Gastroesophageal sphincter (tissue), 4 donors: ENCODE data around the gene SPEF2. TPM values are rescaled to one million over a fixed set of nuclear protein-coding genes. Genes with fewer than 3 reads are reported as not detected.

ENCODE experiments used
- ATAC-seq: fragments of 150-250 bp; one replicate; pipeline ENCODE4 v1.9.1; 2016; ENCODE audit warnings: mild to moderate bottlenecking, moderate library complexity
- H3K27ac ChIP-seq, 4 donors: fragments of 200-600 bp; sonication (generic) in 3 of 4; 1 replicate in 3 of 4; 2 replicates in 1 of 4; pipeline ENCODE4 v1.5.1; 2016 to 2019
- H3K27me3 ChIP-seq: fragments of 200-600 bp; sonication (generic); one replicate; pipeline ENCODE4 v1.5.1; 2019
- H3K36me3 ChIP-seq, 2 donors: fragments of 200-600 bp; sonication (generic); one replicate each; pipeline ENCODE4 v1.5.1; 2019; ENCODE audit warnings: control low read depth in 1 of 2
- H3K4me1 ChIP-seq, 3 donors: fragments of 200-600 bp; sonication (generic); 1 replicate in 2 of 3; 2 replicates in 1 of 3; pipeline ENCODE4 v1.5.1; 2016 to 2019; ENCODE audit warnings: control low read depth in 2 of 3
- H3K4me3 ChIP-seq, 2 donors: fragments of 200-600 bp; sonication (generic); one replicate each; pipeline ENCODE4 v1.5.1; 2019; ENCODE audit warnings: mild to moderate bottlenecking in 1 of 2, moderate library complexity in 1 of 2
- H3K9me3 ChIP-seq, 3 donors: fragments of 200-600 bp; sonication (generic); one replicate each; pipeline ENCODE4 v1.5.1; 2017 to 2019; ENCODE audit warnings: control low read depth in 2 of 3
- CTCF ChIP-seq, 4 experiments: fragments of 200-600 bp in 2 of 4; fragments of 450-650 bp in 2 of 4; sonication (generic) in 1 of 4; IDR thresholded peaks; one replicate each; pipeline ENCODE4 v1.5.1; 2017 to 2019; ENCODE audit warnings: antibody characterized with exemption in 4 of 4, mild to moderate bottlenecking in 2 of 4, moderate library complexity in 2 of 4
- EP300 ChIP-seq: sonication (generic); formaldehyde crosslinking; IDR thresholded peaks from one replicate; pipeline ENCODE4 v1.6.1; 2017; ENCODE audit warnings: antibody characterized with exemption, mild to moderate bottlenecking
- POLR2A ChIP-seq, 2 donors: fragments of 450-650 bp; IDR thresholded peaks; one replicate each; pipeline ENCODE4 v1.6.1; 2017; ENCODE audit warnings: antibody characterized with exemption in 2 of 2, mild to moderate bottlenecking in 2 of 2, moderate library complexity in 1 of 2
- POLR2AphosphoS5 ChIP-seq: sonication (generic); formaldehyde crosslinking; IDR thresholded peaks from one replicate; pipeline ENCODE4 v1.6.1; 2017; ENCODE audit warnings: antibody characterized with exemption
- WGBS, 2 donors: methylation state at CpG; one replicate each; pipeline ENCODE4 v1.1.5; 2018; ENCODE audit warnings: low coverage in 1 of 2; 5-methylcytosine and 5-hydroxymethylcytosine counted together
- total RNA-seq, 4 donors: library from RNA; depleted of rRNA; stranded (reverse); fragments of >200 nt; gene quantifications; one replicate each; pipeline ENCODE4 v1.1.0, GENCODE V29; 2016

SPEF2 gene
- total RNA-seq, 4 donors from 2014 or later: 2.1 to 5.8 (median 3.1) TPM

DNA sequence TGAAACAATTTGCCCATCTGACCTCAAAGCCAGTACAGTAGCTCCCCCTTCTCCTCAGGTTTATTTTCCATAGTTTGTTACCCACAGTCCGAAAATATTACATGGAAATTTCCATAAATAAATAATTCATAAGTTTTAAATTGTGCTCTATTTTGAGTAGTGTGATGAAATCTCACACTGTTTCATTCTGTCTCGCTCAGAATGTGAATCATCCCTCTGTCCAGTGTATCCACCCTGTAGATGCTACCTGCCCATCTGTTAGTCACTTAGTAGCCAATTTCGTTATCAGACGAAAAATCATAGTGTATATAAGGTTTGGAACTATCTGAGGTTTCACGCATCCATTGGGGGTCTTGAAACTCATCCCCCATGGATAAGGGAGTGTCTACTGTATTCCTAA lies 138.3 kb downstream of the SPEF2 start:
- no peaks in the 10 kb centered on the region for H3K36me3 ChIP-seq
- no peak overlapping the region for H3K4me3 ChIP-seq
- WGBS, 2 donors: 72 to 93% methylated on average over 4 to 5 of the region's 5 CpGs
- no peak for ATAC-seq
- H3K4me1 ChIP-seq: no peaks in the 10 kb centered on the region
- H3K27ac ChIP-seq: no peak overlapping the region
- no peaks in the 10 kb centered on the region for H3K9me3 ChIP-seq
- H3K27me3 ChIP-seq: no peaks in the 10 kb centered on the region
- TF ChIP-seq POLR2AphosphoS5: no peak
- no peak for TF ChIP-seq EP300
- no peak for TF ChIP-seq POLR2A (IDR thresholded peaks at IDR 0.05)
- no peak for TF ChIP-seq CTCF (IDR thresholded peaks at IDR 0.05)

- H3K27me3 ChIP-seq: no peaks in the 10 kb centered on the region
- H3K4me1 ChIP-seq: no peaks in the 10 kb centered on the region
- no peaks in the 10 kb centered on the region for H3K36me3 ChIP-seq
- 59 to 64% methylated on average over 5 of the region's 5 CpGs for WGBS, 2 donors
- no peaks in the 10 kb centered on the region for H3K9me3 ChIP-seq
- H3K27ac ChIP-seq: no peak overlapping the region
- TF ChIP-seq POLR2A (IDR thresholded peaks at IDR 0.05) (no peak), CTCF (IDR thresholded peaks at IDR 0.05) (no peak)
- ATAC-seq: no peak
- H3K4me3 ChIP-seq: no peak overlapping the region
Measured at GRCh38 chr5:35758151-35758724, 140.6 kb downstream of the SPEF2 start.

DNA sequence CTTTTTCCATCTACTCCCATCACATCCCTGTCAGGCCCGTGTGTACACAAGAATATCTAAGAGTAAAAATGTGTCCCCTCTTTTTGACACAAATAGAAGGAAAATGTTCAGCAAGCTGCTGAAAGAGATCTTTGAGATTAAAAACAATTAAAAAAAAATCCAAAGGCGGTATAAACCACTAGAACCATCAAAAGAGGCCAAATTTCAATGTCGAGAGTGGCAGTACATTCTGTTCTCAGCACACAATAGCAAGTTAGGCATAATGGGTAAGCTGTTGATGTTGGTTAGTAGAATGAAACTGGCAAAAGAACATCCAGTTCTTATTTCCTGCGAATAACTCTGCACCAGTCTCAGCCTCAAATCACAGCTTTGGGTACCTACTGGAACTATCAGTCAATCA lies 143.9 kb downstream of the SPEF2 start:
- no peaks in the 10 kb centered on the region for H3K9me3 ChIP-seq
- TF ChIP-seq POLR2AphosphoS5: no peak
- no peak for TF ChIP-seq EP300
- TF ChIP-seq CTCF (IDR thresholded peaks at IDR 0.05): no peak
- TF ChIP-seq POLR2A (IDR thresholded peaks at IDR 0.05): no peak
- no peaks in the 10 kb centered on the region for H3K27me3 ChIP-seq
- no peak overlapping the region for H3K27ac ChIP-seq
- H3K4me1 ChIP-seq: no peaks in the 10 kb centered on the region
- no peak overlapping the region for H3K4me3 ChIP-seq
- ATAC-seq: no peak
- 89 to 92% methylated on average over 3 to 4 of the region's 4 CpGs for WGBS, 2 donors
- no peaks in the 10 kb centered on the region for H3K36me3 ChIP-seq

GRCh38 chr5:35762368-35762767 lies 144.7 kb downstream of the SPEF2 start:
- Histone ChIP-seq H3K27me3 (no peaks in the 10 kb centered on the region), H3K4me3 (no peak overlapping the region), H3K27ac (no peak overlapping the region), H3K9me3 (no peaks in the 10 kb centered on the region), H3K4me1 (no peaks in the 10 kb centered on the region), H3K36me3 (no peaks in the 10 kb centered on the region)
- 59 to 75% methylated on average over 3 of the region's 3 CpGs for WGBS, 2 donors
- TF ChIP-seq POLR2AphosphoS5: no peak
- TF ChIP-seq CTCF (IDR thresholded peaks at IDR 0.05): no peak
- no peak for TF ChIP-seq POLR2A (IDR thresholded peaks at IDR 0.05)
- TF ChIP-seq EP300: no peak
- no peak for ATAC-seq

DNA sequence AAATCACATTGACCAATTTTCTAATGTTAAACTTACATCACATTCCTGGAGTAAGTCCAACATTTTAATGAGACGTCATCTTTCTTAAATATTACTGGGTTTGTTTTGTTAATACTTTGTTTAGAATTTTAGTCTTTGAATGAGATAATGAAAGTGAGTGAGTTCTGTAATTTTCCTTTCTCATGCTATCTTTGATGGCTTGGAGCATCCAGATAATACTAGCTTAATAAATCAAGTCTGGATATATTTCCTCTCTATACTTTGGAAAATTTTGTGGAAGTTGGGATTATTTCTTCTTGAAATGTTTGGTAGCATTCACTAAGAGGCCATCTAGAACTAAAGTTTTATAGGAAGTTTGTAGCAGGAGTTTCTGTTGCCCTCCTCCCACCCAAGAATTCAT lies 148.3 kb downstream of the SPEF2 start:
- 0 to 22% methylated on average over 1 of the region's 1 CpG for WGBS, 2 donors
- H3K36me3 ChIP-seq: no peaks in the 10 kb centered on the region
- no peak for ATAC-seq
- TF ChIP-seq POLR2A (IDR thresholded peaks at IDR 0.05): no peak
- TF ChIP-seq CTCF (IDR thresholded peaks at IDR 0.05): no peak
- TF ChIP-seq EP300: no peak
- no peak for TF ChIP-seq POLR2AphosphoS5
- no peak overlapping the region for H3K4me3 ChIP-seq
- H3K27me3 ChIP-seq: no peaks in the 10 kb centered on the region
- no peak overlapping the region for H3K27ac ChIP-seq
- no peaks in the 10 kb centered on the region for H3K9me3 ChIP-seq
- no peaks in the 10 kb centered on the region for H3K4me1 ChIP-seq
